Measurements from ENCODE around the gene ADGRF3. TPM values are rescaled to one million over a fixed set of nuclear protein-coding genes. Genes with fewer than 3 reads are reported as not detected.
A peak's percentile ranks its signal among the peaks of the same experiment; 100 is the strongest.

The ADGRF3 gene
- total RNA-seq, 2 donors from 2014 or later, result 0.35 to 0.93 TPM

- H3K36me3 Mint-ChIP-seq (ENCODE audit: low read depth), result peaks cover 31% of the 10 kb centered on the region
- H3K4me1 Mint-ChIP-seq, result peaks cover 29% of the 10 kb centered on the region
- no peak overlapping the region for H3K4me3 ChIP-seq (ENCODE audit: low read length)
- no peaks in the 10 kb centered on the region for H3K27me3 ChIP-seq (ENCODE audit: control insufficient read depth, insufficient read depth, low read length, poor library complexity, severe bottlenecking)
- H3K9me3 Mint-ChIP-seq, result no peaks in the 10 kb centered on the region
- no peaks in the 10 kb centered on the region for H3K27me3 Mint-ChIP-seq (ENCODE audit: insufficient read depth)
- no peak overlapping the region for H3K4me3 Mint-ChIP-seq
- no peak overlapping the region for H3K9ac ChIP-seq (ENCODE audit: extremely low read depth, low read length, poor library complexity, severe bottlenecking)
- H3K27ac ChIP-seq (ENCODE audit: low read depth, low read length), result no peak overlapping the region
- no peak for TF ChIP-seq CTCF (conservative IDR thresholded peaks at IDR 0.05)
- peaks cover 30% of the 10 kb centered on the region for H3K36me3 ChIP-seq (ENCODE audit: control insufficient read depth, insufficient read depth, low read length)
- WGBS, 2 experiments (ENCODE audit: insufficient coverage in 1 of 2, insufficient read length in 1 of 2), result 95 to 96% methylated on average over 4 of the region's 4 CpGs
- no peak overlapping the region for H3K27ac Mint-ChIP-seq
- H3K4me1 ChIP-seq (ENCODE audit: control insufficient read depth, insufficient read depth, low read length), result peaks cover 9% of the 10 kb centered on the region
- DNase-seq, result no peak
- H3K9me3 ChIP-seq (ENCODE audit: control insufficient read depth, low read length), result no peaks in the 10 kb centered on the region
These were observed 16.7 kb upstream of the ADGRF3 start for GRCh38 chr2:26363323-26363722.

- H3K4me3 ChIP-seq (ENCODE audit: low read length), result peak overlapping the region; percentile 3
- H3K27me3 Mint-ChIP-seq (ENCODE audit: insufficient read depth), result no peaks in the 10 kb centered on the region
- no peak for DNase-seq
- no peaks in the 10 kb centered on the region for H3K9me3 Mint-ChIP-seq
- peak overlapping the region; percentile 91 for H3K27ac Mint-ChIP-seq
- WGBS, 2 experiments (ENCODE audit: insufficient coverage in 1 of 2, insufficient read length in 1 of 2), result 84% methylated on average over 3 to 4 of the region's 4 CpGs
- TF ChIP-seq CTCF (conservative IDR thresholded peaks at IDR 0.05), result no peak
- H3K27me3 ChIP-seq (ENCODE audit: control insufficient read depth, insufficient read depth, low read length, poor library complexity, severe bottlenecking), result no peaks in the 10 kb centered on the region
- peaks cover 46% of the 10 kb centered on the region for H3K4me1 Mint-ChIP-seq
- no peak overlapping the region for H3K9ac ChIP-seq (ENCODE audit: extremely low read depth, low read length, poor library complexity, severe bottlenecking)
- H3K36me3 Mint-ChIP-seq (ENCODE audit: low read depth), result peaks cover 12% of the 10 kb centered on the region
- peaks cover 9% of the 10 kb centered on the region for H3K36me3 ChIP-seq (ENCODE audit: control insufficient read depth, insufficient read depth, low read length)
- H3K4me3 Mint-ChIP-seq, result no peak overlapping the region
- H3K27ac ChIP-seq (ENCODE audit: low read depth, low read length), result no peak overlapping the region
- H3K9me3 ChIP-seq (ENCODE audit: control insufficient read depth, low read length), result no peaks in the 10 kb centered on the region
- peaks cover 8% of the 10 kb centered on the region for H3K4me1 ChIP-seq (ENCODE audit: control insufficient read depth, insufficient read depth, low read length)
These were observed 13.4 kb upstream of the ADGRF3 start for GRCh38 chr2:26359886-26360473.

- Histone ChIP-seq H3K9ac (ENCODE audit: extremely low read depth, low read length, poor library complexity, severe bottlenecking) (no peak overlapping the region), H3K9me3 (ENCODE audit: control insufficient read depth, low read length) (no peaks in the 10 kb centered on the region), H3K36me3 (ENCODE audit: control insufficient read depth, insufficient read depth, low read length) (peaks cover 26% of the 10 kb centered on the region), H3K4me1 (ENCODE audit: control insufficient read depth, insufficient read depth, low read length) (peaks cover 11% of the 10 kb centered on the region), H3K27ac (ENCODE audit: low read depth, low read length) (no peak overlapping the region), H3K27me3 (ENCODE audit: control insufficient read depth, insufficient read depth, low read length, poor library complexity, severe bottlenecking) (no peaks in the 10 kb centered on the region), H3K4me3 (ENCODE audit: low read length) (no peak overlapping the region)
- Mint-ChIP-seq H3K4me3 (no peak overlapping the region), H3K36me3 (ENCODE audit: low read depth) (peaks cover 25% of the 10 kb centered on the region), H3K27ac (peak overlapping the region; percentile 4), H3K27me3 (ENCODE audit: insufficient read depth) (no peaks in the 10 kb centered on the region), H3K4me1 (peaks cover 46% of the 10 kb centered on the region), H3K9me3 (peaks cover 3% of the 10 kb centered on the region)
- no peak for DNase-seq
- WGBS, 2 experiments (ENCODE audit: insufficient coverage in 1 of 2, insufficient read length in 1 of 2), result 100% methylated on average over 2 of the region's 2 CpGs; no CpG with 5 or more reads in 1 of the 2 experiments
- TF ChIP-seq CTCF (conservative IDR thresholded peaks at IDR 0.05), result no peak
These were observed 10.2 kb upstream of the ADGRF3 start for GRCh38 chr2:26356771-26357170.
